ENCODE results near the gene CSNK1E.

CSNK1E gene

GRCh38 chr22:38355275-38355674 lies 38.0 kb upstream of the CSNK1E start:
- TF ChIP-seq EZH2phosphoT487 (IDR thresholded peaks at IDR 0.05; ENCODE audit: borderline replicate concordance, low read length): no peak
- no peak for TF ChIP-seq CTCF (IDR thresholded peaks at IDR 0.05; ENCODE audit: low read depth, low read length, poor library complexity, severe bottlenecking)
- Histone ChIP-seq H3F3A (ENCODE audit: control insufficient read depth, insufficient read depth) (0 out of 2 replicates have a peak, but pooled peaks cover 2% of the 10 kb centered on the region), H3K4me2 (ENCODE audit: low read length) (no peak overlapping the region), H3K27ac (ENCODE audit: low read depth, low read length) (no peak overlapping the region), H3K9me3 (ENCODE audit: control insufficient read depth, insufficient read depth, low read length) (no peaks in the 10 kb centered on the region), H3K27me3 (ENCODE audit: control insufficient read depth, low read length) (no peaks in the 10 kb centered on the region), H3K9me2 (replicated peaks; ENCODE audit: control insufficient read depth, low read length) (no peaks in the 10 kb centered on the region), H3K4me1 (ENCODE audit: control insufficient read depth, low read length) (no peaks in the 10 kb centered on the region), H4K20me1 (ENCODE audit: control insufficient read depth, insufficient read depth, low read depth, low read length) (no peaks in the 10 kb centered on the region), H3K36me3 (ENCODE audit: control insufficient read depth, low read length) (no peaks in the 10 kb centered on the region), H3K4me3 (ENCODE audit: low read length) (no peak overlapping the region), H3K79me2 (ENCODE audit: control insufficient read depth, low read length) (no peaks in the 10 kb centered on the region)

DNA sequence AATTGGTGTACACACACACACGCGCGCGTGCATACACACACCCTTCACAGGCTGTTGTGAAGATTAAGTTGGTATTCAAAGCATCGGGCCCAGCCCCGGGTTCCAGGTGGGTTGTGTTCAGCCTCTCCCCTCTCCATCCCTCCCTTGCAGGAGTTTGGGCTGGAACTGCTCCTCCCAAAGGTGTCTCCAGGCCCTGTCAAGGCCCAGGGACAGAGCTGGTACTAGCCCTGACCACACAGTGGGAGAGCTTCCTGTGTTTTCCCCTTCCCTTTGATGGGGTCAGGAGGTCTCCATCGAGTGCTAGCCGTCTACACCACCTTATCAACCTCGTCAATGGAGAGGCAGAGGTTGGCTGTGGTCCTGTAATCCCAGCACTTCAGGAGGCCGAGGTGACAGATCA lies 36.5 kb upstream of the CSNK1E start:
- H3K4me2 ChIP-seq (ENCODE audit: low read length): no peak overlapping the region

GRCh38 chr22:38353142-38353629 lies 36.0 kb upstream of the CSNK1E start:
- Histone ChIP-seq H3K4me2 (ENCODE audit: low read length) (no peak overlapping the region), H3K27me3 (ENCODE audit: control insufficient read depth, low read length) (peaks cover 8% of the 10 kb centered on the region), H3K79me2 (ENCODE audit: control insufficient read depth, low read length) (no peaks in the 10 kb centered on the region), H3K4me1 (ENCODE audit: control insufficient read depth, low read length) (0 out of 2 replicates have a peak, but pooled peaks cover 3% of the 10 kb centered on the region), H3K36me3 (ENCODE audit: control insufficient read depth, low read length) (no peaks in the 10 kb centered on the region), H3K27ac (ENCODE audit: low read depth, low read length) (no peak overlapping the region), H3K9me3 (ENCODE audit: control insufficient read depth, insufficient read depth, low read length) (no peaks in the 10 kb centered on the region), H3F3A (ENCODE audit: control insufficient read depth, insufficient read depth) (0 out of 2 replicates have a peak, but pooled peaks cover 2% of the 10 kb centered on the region), H3K4me3 (ENCODE audit: low read length) (no peak overlapping the region), H4K20me1 (ENCODE audit: control insufficient read depth, insufficient read depth, low read depth, low read length) (no peaks in the 10 kb centered on the region), H3K9me2 (replicated peaks; ENCODE audit: control insufficient read depth, low read length) (no peaks in the 10 kb centered on the region)
- TF ChIP-seq EZH2phosphoT487 (IDR thresholded peaks at IDR 0.05; ENCODE audit: borderline replicate concordance, low read length) (no peak), CTCF (IDR thresholded peaks at IDR 0.05; ENCODE audit: low read depth, low read length, poor library complexity, severe bottlenecking) (peak; percentile 96)

More for the DNA sequence above, 36.5 kb upstream of the CSNK1E start:
- Histone ChIP-seq H3K79me2 (ENCODE audit: control insufficient read depth, low read length) (no peaks in the 10 kb centered on the region), H3K9me3 (ENCODE audit: control insufficient read depth, insufficient read depth, low read length) (no peaks in the 10 kb centered on the region), H3K27me3 (ENCODE audit: control insufficient read depth, low read length) (peaks cover 3% of the 10 kb centered on the region; the same call in 1 of the 2 replicates), H3K27ac (ENCODE audit: low read depth, low read length) (no peak overlapping the region), H3K4me3 (ENCODE audit: low read length) (no peak overlapping the region), H3F3A (ENCODE audit: control insufficient read depth, insufficient read depth) (0 out of 2 replicates have a peak, but pooled peaks cover 2% of the 10 kb centered on the region), H4K20me1 (ENCODE audit: control insufficient read depth, insufficient read depth, low read depth, low read length) (no peaks in the 10 kb centered on the region), H3K36me3 (ENCODE audit: control insufficient read depth, low read length) (no peaks in the 10 kb centered on the region), H3K9me2 (replicated peaks; ENCODE audit: control insufficient read depth, low read length) (no peaks in the 10 kb centered on the region), H3K4me1 (ENCODE audit: control insufficient read depth, low read length) (0 out of 2 replicates have a peak, but pooled peaks cover 3% of the 10 kb centered on the region)
- no peak for TF ChIP-seq CTCF (IDR thresholded peaks at IDR 0.05; ENCODE audit: low read depth, low read length, poor library complexity, severe bottlenecking)
- TF ChIP-seq EZH2phosphoT487 (IDR thresholded peaks at IDR 0.05; ENCODE audit: borderline replicate concordance, low read length): no peak
